Natural killer cell (primary cell): ENCODE results near the gene PHKB. TPM values are rescaled to one million over a fixed set of nuclear protein-coding genes. Genes with fewer than 3 reads are reported as not detected.
A peak's percentile ranks its signal among the peaks of the same experiment; 100 is the strongest.

Experiments used
- ATAC-seq, 3 donors: fragments of 150-1000 bp in 2 of 3; fragments of 200-7000 bp in 1 of 3; cut with Tn5 transposase; 1 replicate in 1 of 3; 2 replicates in 2 of 3; pipeline ENCODE4 v1.10.0; 2021; ENCODE audit warnings: mild to moderate bottlenecking in 2 of 3, moderate library complexity in 2 of 3
- DNase-seq, 2 donors: peaks; one replicate each; pipeline versions ENCODE4 v3.0.0 to v3.0.0-alpha.2; 2013 to 2021; ENCODE audit warnings: mixed read lengths in 1 of 2
- H3K27ac ChIP-seq: one replicate; pipeline ENCODE4 v1.5.1; 2013; ENCODE audit warnings: mild to moderate bottlenecking, low read length
- H3K27me3 ChIP-seq: one replicate; pipeline ENCODE4 v1.6.1; 2013; ENCODE audit warnings: low read length; ENCODE audit not compliant: control insufficient read depth, insufficient read depth
- H3K36me3 ChIP-seq: one replicate; pipeline ENCODE4 v1.6.1; 2013; ENCODE audit warnings: low read length; ENCODE audit not compliant: control insufficient read depth, insufficient read depth
- H3K4me1 ChIP-seq: one replicate; pipeline ENCODE4 v1.6.1; 2013; ENCODE audit warnings: low read length; ENCODE audit not compliant: control insufficient read depth, insufficient read depth
- H3K4me3 ChIP-seq: one replicate; pipeline ENCODE4 v1.5.1; 2013; ENCODE audit warnings: low read length
- H3K9me3 ChIP-seq: one replicate; pipeline ENCODE4 v1.6.1; 2013; ENCODE audit warnings: low read length; ENCODE audit not compliant: control insufficient read depth, insufficient read depth
- H3K27ac Mint-ChIP-seq, 2 donors: one replicate each; pipeline ENCODE4 v1.8.0; 2022; ENCODE audit warnings: mild to moderate bottlenecking in 2 of 2, mixed read lengths in 2 of 2, moderate library complexity in 1 of 2
- H3K27me3 Mint-ChIP-seq, 2 donors: one replicate each; pipeline ENCODE4 v1.8.0; 2022; ENCODE audit warnings: low read depth in 2 of 2, mixed read lengths in 2 of 2
- H3K36me3 Mint-ChIP-seq: one replicate; pipeline ENCODE4 v1.8.0; 2022; ENCODE audit warnings: mixed read lengths
- H3K4me1 Mint-ChIP-seq, 2 donors: one replicate each; pipeline ENCODE4 v1.8.0; 2022; ENCODE audit warnings: mixed read lengths in 2 of 2
- H3K4me3 Mint-ChIP-seq: one replicate; pipeline ENCODE4 v1.8.0; 2022; ENCODE audit warnings: mild to moderate bottlenecking, moderate library complexity, mixed read lengths
- H3K9me3 Mint-ChIP-seq, 2 donors: one replicate each; pipeline ENCODE4 v1.8.0; 2022; ENCODE audit warnings: mixed read lengths in 2 of 2
- whole genome bisulfite sequencing: methylation state at CpG from one replicate; pipeline ENCODE4 v1.1.7; 2013; ENCODE audit warnings: missing lambda C conversion rate; ENCODE audit not compliant: insufficient coverage; 5-methylcytosine and 5-hydroxymethylcytosine counted together
- intact Hi-C: fragments of 100-400 bp; cut with micrococcal nuclease; formaldehyde crosslinking; loops from one replicate; pipeline ENCODE4 v1.14.2; 2022
- total RNA-seq, 4 donors: library from RNA; stranded (reverse); fragments of 120-200 nt in 1 of 4; gene quantifications; one replicate each; pipeline versions ENCODE4 v1.2.3 to v1.2.4, GENCODE V29; 2013 to 2022
- TF ChIP-seq, protein P1 (sequence below): fragments of 200-600 bp; IDR thresholded peaks from one replicate; pipeline ENCODE4 v1.8.0; 2022; ENCODE audit warnings: antibody characterized with exemption

The PHKB gene
- total RNA-seq, 3 donors from 2014 or later (not counting 1 experiment from before 2014, with no cell fraction given): 54.4 to 64.0 (median 58.5) TPM

DNA sequence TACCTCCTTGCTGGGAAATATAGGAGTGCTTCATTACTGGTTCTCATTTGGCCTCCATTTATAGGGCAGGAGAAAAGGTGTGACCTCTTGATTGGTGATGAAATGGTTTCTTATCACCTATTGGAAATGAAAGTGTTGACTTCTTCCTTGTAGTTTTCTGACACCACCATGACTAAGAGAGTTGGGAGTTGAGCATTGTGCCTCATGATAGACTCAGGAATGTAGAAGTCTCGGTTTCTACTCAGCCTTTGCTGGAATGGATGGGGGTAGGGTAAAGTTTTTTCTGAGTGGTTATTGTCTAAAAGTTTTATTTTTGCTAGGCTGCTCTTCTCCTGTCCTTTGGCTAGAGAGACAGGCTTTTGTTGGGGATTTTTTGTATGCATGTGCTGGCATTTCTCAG lies 117.4 kb downstream of the PHKB start:
- H3K27me3 Mint-ChIP-seq: no peaks in the 10 kb centered on the region
- peak overlapping the region in 1 of 2 donors; percentile 45 for H3K27ac Mint-ChIP-seq
- Histone ChIP-seq H3K36me3 (no peaks in the 10 kb centered on the region), H3K9me3 (no peaks in the 10 kb centered on the region), H3K27me3 (no peaks in the 10 kb centered on the region), H3K27ac (no peak overlapping the region), H3K4me1 (peaks cover 11% of the 10 kb centered on the region), H3K4me3 (no peak overlapping the region)
- TF ChIP-seq, protein P1, sequence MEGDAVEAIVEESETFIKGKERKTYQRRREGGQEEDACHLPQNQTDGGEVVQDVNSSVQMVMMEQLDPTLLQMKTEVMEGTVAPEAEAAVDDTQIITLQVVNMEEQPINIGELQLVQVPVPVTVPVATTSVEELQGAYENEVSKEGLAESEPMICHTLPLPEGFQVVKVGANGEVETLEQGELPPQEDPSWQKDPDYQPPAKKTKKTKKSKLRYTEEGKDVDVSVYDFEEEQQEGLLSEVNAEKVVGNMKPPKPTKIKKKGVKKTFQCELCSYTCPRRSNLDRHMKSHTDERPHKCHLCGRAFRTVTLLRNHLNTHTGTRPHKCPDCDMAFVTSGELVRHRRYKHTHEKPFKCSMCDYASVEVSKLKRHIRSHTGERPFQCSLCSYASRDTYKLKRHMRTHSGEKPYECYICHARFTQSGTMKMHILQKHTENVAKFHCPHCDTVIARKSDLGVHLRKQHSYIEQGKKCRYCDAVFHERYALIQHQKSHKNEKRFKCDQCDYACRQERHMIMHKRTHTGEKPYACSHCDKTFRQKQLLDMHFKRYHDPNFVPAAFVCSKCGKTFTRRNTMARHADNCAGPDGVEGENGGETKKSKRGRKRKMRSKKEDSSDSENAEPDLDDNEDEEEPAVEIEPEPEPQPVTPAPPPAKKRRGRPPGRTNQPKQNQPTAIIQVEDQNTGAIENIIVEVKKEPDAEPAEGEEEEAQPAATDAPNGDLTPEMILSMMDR: no peak
- H3K4me1 Mint-ChIP-seq: peaks cover 25 to 39% of the 10 kb centered on the region in 2 donors
- ATAC-seq: no peak
- no peaks in the 10 kb centered on the region for H3K9me3 Mint-ChIP-seq
- WGBS: 93% methylated on average over 1 of the region's 1 CpG
- intact Hi-C loops: no loop called here
- peaks cover 10% of the 10 kb centered on the region for H3K36me3 Mint-ChIP-seq
- H3K4me3 Mint-ChIP-seq: no peak overlapping the region
- DNase-seq: no peak

DNA sequence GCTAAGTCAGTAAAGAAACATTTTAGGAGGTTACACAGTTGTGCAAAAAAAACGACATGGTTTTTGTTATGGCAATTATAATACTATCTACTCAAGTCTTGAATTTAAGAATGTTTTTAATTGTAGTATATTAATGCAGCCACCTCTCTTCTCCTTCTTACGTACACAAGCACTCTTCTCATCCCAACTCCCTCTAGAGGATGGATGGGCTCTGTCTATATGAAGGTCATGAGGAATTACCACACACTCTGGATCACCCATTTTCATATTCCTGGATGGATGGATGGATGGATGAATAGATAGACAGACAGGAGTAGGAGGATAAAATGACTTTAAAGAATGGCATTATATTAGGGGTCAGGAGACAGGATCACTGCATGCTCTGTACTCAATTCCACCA lies 120.0 kb downstream of the PHKB start:
- no peak overlapping the region for H3K27ac ChIP-seq
- Mint-ChIP-seq H3K4me1 (peaks cover 11 to 29% of the 10 kb centered on the region in 2 donors), H3K4me3 (no peak overlapping the region), H3K36me3 (peaks cover 10% of the 10 kb centered on the region), H3K9me3 (no peaks in the 10 kb centered on the region), H3K27me3 (no peaks in the 10 kb centered on the region), H3K27ac (no peak overlapping the region)
- TF ChIP-seq, protein P1: no peak
- no peaks in the 10 kb centered on the region for H3K27me3 ChIP-seq
- H3K4me1 ChIP-seq: no peaks in the 10 kb centered on the region
- ATAC-seq: no peak
- no peak overlapping the region for H3K4me3 ChIP-seq
- WGBS: no CpG with 5 or more reads among the region's 2 CpGs
- no peaks in the 10 kb centered on the region for H3K9me3 ChIP-seq
- no peaks in the 10 kb centered on the region for H3K36me3 ChIP-seq
- DNase-seq: no peak
- intact Hi-C loops: no loop called here

GRCh38 chr16:47584464-47585225 lies 123.5 kb downstream of the PHKB start:
- no peaks in the 10 kb centered on the region for H3K4me1 Mint-ChIP-seq

More at GRCh38 chr16:47584464-47585225, 123.5 kb downstream of the PHKB start:
- no peaks in the 10 kb centered on the region for H3K27me3 ChIP-seq
- no peak overlapping the region for H3K27ac Mint-ChIP-seq
- H3K36me3 Mint-ChIP-seq: peaks cover 7% of the 10 kb centered on the region
- TF ChIP-seq, protein P1: no peak
- H3K4me1 ChIP-seq: no peaks in the 10 kb centered on the region
- H3K36me3 ChIP-seq: peaks cover 3% of the 10 kb centered on the region
- ATAC-seq: no peak
- 98% methylated on average over 3 of the region's 4 CpGs for WGBS
- H3K4me3 Mint-ChIP-seq: no peak overlapping the region
- no peak for DNase-seq
- H3K27me3 Mint-ChIP-seq: no peaks in the 10 kb centered on the region
- no peak overlapping the region for H3K27ac ChIP-seq
- H3K9me3 Mint-ChIP-seq: no peaks in the 10 kb centered on the region
- intact Hi-C loops: no loop called here
- no peak overlapping the region for H3K4me3 ChIP-seq
- H3K9me3 ChIP-seq: no peaks in the 10 kb centered on the region
